SK-N-SH treated with all-trans-retinoic acid at 6 μM for 48 hours (cell line): Measurements from ENCODE around the gene C3orf38.
"Not testable (repeated sequence)": the region's sequence is repeated elsewhere in the genome, so short reads cannot be mapped to it uniquely, and the experiment has no call there.

ENCODE experiments used
- ATAC-seq: fragments of 200-7000 bp; cut with Tn5 transposase; 3 replicates; pipeline ENCODE4 v1.9.1; 2020; ENCODE audit warnings: mild to moderate bottlenecking, moderate library complexity
- ARNTL ChIP-seq: fragments of 450-650 bp; formaldehyde crosslinking; IDR thresholded peaks from 2 replicates; pipeline ENCODE4 v1.5.0; 2020; ENCODE audit warnings: low read depth, mild to moderate bottlenecking, moderate library complexity, borderline replicate concordance
- BACH2 ChIP-seq: fragments of 250-450 bp; sonication (Bioruptor Pico); IDR thresholded peaks from 2 replicates; pipeline ENCODE4 v1.9.0; 2021; ENCODE audit warnings: mild to moderate bottlenecking, borderline replicate concordance
- CSDC2 ChIP-seq: fragments of 250-450 bp; sonication (Bioruptor Pico); IDR thresholded peaks from 2 replicates; pipeline ENCODE4 v1.5.0; 2020; ENCODE audit warnings: mild to moderate bottlenecking, moderate library complexity
- ESRRG ChIP-seq: fragments of 250-450 bp; sonication (Bioruptor Pico); IDR thresholded peaks from 2 replicates; pipeline ENCODE4 v1.6.1; 2021; ENCODE audit warnings: mild to moderate bottlenecking
- GLIS3 ChIP-seq: fragments of 250-450 bp; sonication (Bioruptor Pico); IDR thresholded peaks from 2 replicates; pipeline ENCODE4 v1.5.0; 2020; ENCODE audit warnings: mild to moderate bottlenecking, moderate library complexity
- ISL1 ChIP-seq: fragments of 250-450 bp; sonication (Bioruptor Pico); IDR thresholded peaks from 2 replicates; pipeline ENCODE4 v2.1.2; 2022; ENCODE audit warnings: mild to moderate bottlenecking, moderate library complexity
- OSR1 ChIP-seq: fragments of 250-450 bp; sonication (Bioruptor Pico); IDR thresholded peaks from 2 replicates; pipeline ENCODE4 v1.8.0; 2022; ENCODE audit warnings: moderate library complexity, mild to moderate bottlenecking, inconsistent platforms
- PPARA ChIP-seq: fragments of 250-450 bp; sonication (Bioruptor Pico); IDR thresholded peaks from 2 replicates; pipeline ENCODE4 v1.5.0; 2020; ENCODE audit warnings: mild to moderate bottlenecking, borderline replicate concordance
- RARB ChIP-seq: fragments of 250-450 bp; sonication (Bioruptor Pico); IDR thresholded peaks from 2 replicates; pipeline ENCODE4 v1.8.0; 2021; ENCODE audit warnings: mild to moderate bottlenecking, moderate library complexity
- SNAI2 ChIP-seq: fragments of 250-450 bp; sonication (Bioruptor Pico); IDR thresholded peaks from 2 replicates; pipeline ENCODE4 v1.5.0; 2020; ENCODE audit warnings: mild to moderate bottlenecking, moderate library complexity
- TCF4 ChIP-seq: fragments of 250-450 bp; sonication (Bioruptor Pico); IDR thresholded peaks from 2 replicates; pipeline ENCODE4 v1.8.0; 2021; ENCODE audit warnings: mild to moderate bottlenecking, moderate library complexity, borderline replicate concordance
- TOX ChIP-seq: fragments of 250-450 bp; sonication (Bioruptor Pico); IDR thresholded peaks from 2 replicates; pipeline ENCODE4 v1.8.0; 2021; ENCODE audit warnings: mild to moderate bottlenecking, moderate library complexity, borderline replicate concordance
- ZC3H10 ChIP-seq: fragments of 250-450 bp; sonication (Bioruptor Pico); IDR thresholded peaks from 2 replicates; pipeline ENCODE4 v1.5.1; 2021; ENCODE audit warnings: mild to moderate bottlenecking, moderate library complexity
- ZFP3 ChIP-seq: fragments of 250-450 bp; sonication (Bioruptor Pico); IDR thresholded peaks from 2 replicates; pipeline ENCODE4 v1.5.0; 2020; ENCODE audit warnings: mild to moderate bottlenecking, moderate library complexity
- ZFP30 ChIP-seq: fragments of 450-650 bp; formaldehyde crosslinking; IDR thresholded peaks from 2 replicates; pipeline ENCODE4 v1.5.0; 2022; ENCODE audit warnings: mild to moderate bottlenecking, moderate library complexity
- ZNF565 ChIP-seq: fragments of 450-650 bp; formaldehyde crosslinking; conservative IDR thresholded peaks from 2 replicates; pipeline ENCODE4 v1.5.0; 2020; ENCODE audit warnings: low read depth, mild to moderate bottlenecking, moderate library complexity
- ZNF8 ChIP-seq: fragments of 450-650 bp; formaldehyde crosslinking; IDR thresholded peaks from 2 replicates; pipeline ENCODE4 v1.5.0; 2020; ENCODE audit warnings: mild to moderate bottlenecking, moderate library complexity
- TF ChIP-seq, protein P1 (sequence below): fragments of 250-450 bp; sonication (Bioruptor Pico); IDR thresholded peaks from 2 replicates; pipeline ENCODE4 v1.5.1; 2021; ENCODE audit warnings: mild to moderate bottlenecking, moderate library complexity
- TF ChIP-seq, protein P2 (sequence below): fragments of 250-450 bp; sonication (Bioruptor Pico); IDR thresholded peaks from 2 replicates; pipeline ENCODE4 v1.8.0; 2020; ENCODE audit warnings: mild to moderate bottlenecking, moderate library complexity, borderline replicate concordance
- TF ChIP-seq, protein P3 (sequence below): fragments of 250-450 bp; sonication (Bioruptor Pico); IDR thresholded peaks from 2 replicates; pipeline ENCODE4 v1.5.0; 2020; ENCODE audit warnings: mild to moderate bottlenecking, moderate library complexity
- TF ChIP-seq, protein P4 (sequence below): fragments of 250-450 bp; sonication (Bioruptor Pico); IDR thresholded peaks from 2 replicates; pipeline ENCODE4 v1.8.0; 2021; ENCODE audit warnings: low read depth, mild to moderate bottlenecking, moderate library complexity, borderline replicate concordance
- TF ChIP-seq, protein P5 (sequence below): fragments of 250-450 bp; sonication (Bioruptor Pico); IDR thresholded peaks from 2 replicates; pipeline ENCODE4 v1.5.1; 2020; ENCODE audit warnings: low read depth, mild to moderate bottlenecking, moderate library complexity

C3orf38 gene

DNA sequence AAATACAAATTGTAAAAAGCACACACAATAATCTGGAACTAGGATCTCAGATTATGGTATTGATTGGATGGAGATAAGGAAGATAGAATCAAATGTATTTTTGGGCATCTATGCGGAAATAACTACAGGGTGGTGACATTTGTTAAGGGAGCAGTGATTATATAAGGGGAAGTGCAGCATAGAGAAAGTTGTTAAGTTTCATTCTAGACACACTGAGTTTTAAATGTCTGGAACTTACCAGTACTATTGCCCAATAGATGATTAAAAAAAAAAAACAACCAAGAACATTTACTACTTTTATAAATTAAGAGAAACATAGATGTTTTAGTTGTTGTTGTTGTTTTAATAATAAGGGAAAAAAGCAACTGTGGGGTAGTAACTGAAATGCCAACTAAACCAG, 32.1 kb upstream of the C3orf38 start:
- TF ChIP-seq TCF4 (CRISPR knock-in tag) (no peak), RARB (CRISPR knock-in tag) (no peak), BACH2 (CRISPR knock-in tag) (no peak), ZNF565 (CRISPR knock-in tag) (no peak), PPARA (CRISPR knock-in tag) (no peak), ARNTL (CRISPR knock-in tag) (no peak), GLIS3 (CRISPR knock-in tag) (no peak), ESRRG (no peak), CSDC2 (no peak), OSR1 (no peak), ZC3H10 (CRISPR knock-in tag) (no peak), ISL1 (CRISPR knock-in tag) (no peak), ZFP30 (CRISPR knock-in tag) (no peak), ZFP3 (CRISPR knock-in tag) (no peak), ZNF8 (CRISPR knock-in tag) (no peak)
- TF ChIP-seq, protein P1, sequence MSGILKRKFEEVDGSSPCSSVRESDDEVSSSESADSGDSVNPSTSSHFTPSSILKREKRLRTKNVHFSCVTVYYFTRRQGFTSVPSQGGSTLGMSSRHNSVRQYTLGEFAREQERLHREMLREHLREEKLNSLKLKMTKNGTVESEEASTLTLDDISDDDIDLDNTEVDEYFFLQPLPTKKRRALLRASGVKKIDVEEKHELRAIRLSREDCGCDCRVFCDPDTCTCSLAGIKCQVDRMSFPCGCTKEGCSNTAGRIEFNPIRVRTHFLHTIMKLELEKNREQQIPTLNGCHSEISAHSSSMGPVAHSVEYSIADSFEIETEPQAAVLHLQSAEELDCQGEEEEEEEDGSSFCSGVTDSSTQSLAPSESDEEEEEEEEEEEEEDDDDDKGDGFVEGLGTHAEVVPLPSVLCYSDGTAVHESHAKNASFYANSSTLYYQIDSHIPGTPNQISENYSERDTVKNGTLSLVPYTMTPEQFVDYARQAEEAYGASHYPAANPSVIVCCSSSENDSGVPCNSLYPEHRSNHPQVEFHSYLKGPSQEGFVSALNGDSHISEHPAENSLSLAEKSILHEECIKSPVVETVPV (CRISPR knock-in tag): no peak
- TF ChIP-seq, protein P2, sequence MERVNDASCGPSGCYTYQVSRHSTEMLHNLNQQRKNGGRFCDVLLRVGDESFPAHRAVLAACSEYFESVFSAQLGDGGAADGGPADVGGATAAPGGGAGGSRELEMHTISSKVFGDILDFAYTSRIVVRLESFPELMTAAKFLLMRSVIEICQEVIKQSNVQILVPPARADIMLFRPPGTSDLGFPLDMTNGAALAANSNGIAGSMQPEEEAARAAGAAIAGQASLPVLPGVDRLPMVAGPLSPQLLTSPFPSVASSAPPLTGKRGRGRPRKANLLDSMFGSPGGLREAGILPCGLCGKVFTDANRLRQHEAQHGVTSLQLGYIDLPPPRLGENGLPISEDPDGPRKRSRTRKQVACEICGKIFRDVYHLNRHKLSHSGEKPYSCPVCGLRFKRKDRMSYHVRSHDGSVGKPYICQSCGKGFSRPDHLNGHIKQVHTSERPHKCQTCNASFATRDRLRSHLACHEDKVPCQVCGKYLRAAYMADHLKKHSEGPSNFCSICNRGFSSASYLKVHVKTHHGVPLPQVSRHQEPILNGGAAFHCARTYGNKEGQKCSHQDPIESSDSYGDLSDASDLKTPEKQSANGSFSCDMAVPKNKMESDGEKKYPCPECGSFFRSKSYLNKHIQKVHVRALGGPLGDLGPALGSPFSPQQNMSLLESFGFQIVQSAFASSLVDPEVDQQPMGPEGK (CRISPR knock-in tag): no peak
- TF ChIP-seq, protein P3, sequence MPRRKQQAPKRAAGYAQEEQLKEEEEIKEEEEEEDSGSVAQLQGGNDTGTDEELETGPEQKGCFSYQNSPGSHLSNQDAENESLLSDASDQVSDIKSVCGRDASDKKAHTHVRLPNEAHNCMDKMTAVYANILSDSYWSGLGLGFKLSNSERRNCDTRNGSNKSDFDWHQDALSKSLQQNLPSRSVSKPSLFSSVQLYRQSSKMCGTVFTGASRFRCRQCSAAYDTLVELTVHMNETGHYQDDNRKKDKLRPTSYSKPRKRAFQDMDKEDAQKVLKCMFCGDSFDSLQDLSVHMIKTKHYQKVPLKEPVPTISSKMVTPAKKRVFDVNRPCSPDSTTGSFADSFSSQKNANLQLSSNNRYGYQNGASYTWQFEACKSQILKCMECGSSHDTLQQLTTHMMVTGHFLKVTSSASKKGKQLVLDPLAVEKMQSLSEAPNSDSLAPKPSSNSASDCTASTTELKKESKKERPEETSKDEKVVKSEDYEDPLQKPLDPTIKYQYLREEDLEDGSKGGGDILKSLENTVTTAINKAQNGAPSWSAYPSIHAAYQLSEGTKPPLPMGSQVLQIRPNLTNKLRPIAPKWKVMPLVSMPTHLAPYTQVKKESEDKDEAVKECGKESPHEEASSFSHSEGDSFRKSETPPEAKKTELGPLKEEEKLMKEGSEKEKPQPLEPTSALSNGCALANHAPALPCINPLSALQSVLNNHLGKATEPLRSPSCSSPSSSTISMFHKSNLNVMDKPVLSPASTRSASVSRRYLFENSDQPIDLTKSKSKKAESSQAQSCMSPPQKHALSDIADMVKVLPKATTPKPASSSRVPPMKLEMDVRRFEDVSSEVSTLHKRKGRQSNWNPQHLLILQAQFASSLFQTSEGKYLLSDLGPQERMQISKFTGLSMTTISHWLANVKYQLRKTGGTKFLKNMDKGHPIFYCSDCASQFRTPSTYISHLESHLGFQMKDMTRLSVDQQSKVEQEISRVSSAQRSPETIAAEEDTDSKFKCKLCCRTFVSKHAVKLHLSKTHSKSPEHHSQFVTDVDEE (CRISPR knock-in tag): no peak
- TF ChIP-seq, protein P4, sequence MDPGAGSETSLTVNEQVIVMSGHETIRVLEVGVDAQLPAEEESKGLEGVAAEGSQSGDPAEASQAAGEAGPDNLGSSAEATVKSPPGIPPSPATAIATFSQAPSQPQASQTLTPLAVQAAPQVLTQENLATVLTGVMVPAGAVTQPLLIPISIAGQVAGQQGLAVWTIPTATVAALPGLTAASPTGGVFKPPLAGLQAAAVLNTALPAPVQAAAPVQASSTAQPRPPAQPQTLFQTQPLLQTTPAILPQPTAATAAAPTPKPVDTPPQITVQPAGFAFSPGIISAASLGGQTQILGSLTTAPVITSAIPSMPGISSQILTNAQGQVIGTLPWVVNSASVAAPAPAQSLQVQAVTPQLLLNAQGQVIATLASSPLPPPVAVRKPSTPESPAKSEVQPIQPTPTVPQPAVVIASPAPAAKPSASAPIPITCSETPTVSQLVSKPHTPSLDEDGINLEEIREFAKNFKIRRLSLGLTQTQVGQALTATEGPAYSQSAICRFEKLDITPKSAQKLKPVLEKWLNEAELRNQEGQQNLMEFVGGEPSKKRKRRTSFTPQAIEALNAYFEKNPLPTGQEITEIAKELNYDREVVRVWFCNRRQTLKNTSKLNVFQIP: no peak
- TF ChIP-seq, protein P5, sequence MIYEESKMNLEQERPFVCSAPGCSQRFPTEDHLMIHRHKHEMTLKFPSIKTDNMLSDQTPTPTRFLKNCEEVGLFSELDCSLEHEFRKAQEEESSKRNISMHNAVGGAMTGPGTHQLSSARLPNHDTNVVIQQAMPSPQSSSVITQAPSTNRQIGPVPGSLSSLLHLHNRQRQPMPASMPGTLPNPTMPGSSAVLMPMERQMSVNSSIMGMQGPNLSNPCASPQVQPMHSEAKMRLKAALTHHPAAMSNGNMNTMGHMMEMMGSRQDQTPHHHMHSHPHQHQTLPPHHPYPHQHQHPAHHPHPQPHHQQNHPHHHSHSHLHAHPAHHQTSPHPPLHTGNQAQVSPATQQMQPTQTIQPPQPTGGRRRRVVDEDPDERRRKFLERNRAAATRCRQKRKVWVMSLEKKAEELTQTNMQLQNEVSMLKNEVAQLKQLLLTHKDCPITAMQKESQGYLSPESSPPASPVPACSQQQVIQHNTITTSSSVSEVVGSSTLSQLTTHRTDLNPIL (CRISPR knock-in tag): no peak
- ATAC-seq: no peak

DNA sequence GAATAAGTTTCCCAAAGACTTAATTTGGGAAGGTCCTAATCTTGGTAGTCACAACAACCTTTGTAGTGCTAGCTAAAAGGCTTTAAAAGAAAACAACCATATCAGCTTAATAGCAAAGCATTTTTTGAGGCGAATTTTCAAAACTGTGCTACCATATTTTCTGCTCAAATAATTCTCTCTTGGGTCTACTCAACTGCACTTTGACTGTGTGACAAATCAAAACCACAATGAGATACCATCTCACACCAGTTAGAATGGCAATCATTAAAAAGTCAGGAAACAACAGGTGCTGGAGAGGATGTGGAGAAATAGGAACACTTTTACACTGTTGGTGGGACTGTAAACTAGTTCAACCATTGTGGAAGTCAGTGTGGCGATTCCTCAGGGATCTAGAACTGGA, 31.2 kb upstream of the C3orf38 start:
- not testable (repeated sequence) for ATAC-seq

DNA sequence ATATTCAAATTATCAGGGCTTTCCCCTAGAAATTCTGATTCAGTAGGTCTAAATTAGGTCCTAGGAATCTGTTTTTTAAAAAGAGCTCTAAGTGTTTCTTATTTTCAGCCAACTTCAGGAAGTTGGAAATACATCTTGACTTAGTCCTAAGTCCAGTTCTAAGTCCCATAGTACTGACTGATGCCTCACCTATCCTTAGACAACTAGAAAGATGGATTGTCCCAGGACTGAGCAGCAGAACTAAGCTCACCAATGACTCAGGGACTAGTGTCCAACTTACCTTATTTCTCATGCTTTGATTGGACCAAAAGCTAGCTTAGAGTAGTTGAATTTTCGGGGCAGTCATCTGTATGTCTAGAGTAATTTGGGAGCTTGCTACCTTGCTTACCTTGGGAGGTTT, 26.2 kb upstream of the C3orf38 start:
- TF ChIP-seq GLIS3 (CRISPR knock-in tag) (no peak), SNAI2 (CRISPR knock-in tag) (no peak), ZFP3 (CRISPR knock-in tag) (no peak), TCF4 (CRISPR knock-in tag) (no peak), TOX (CRISPR knock-in tag) (no peak), ESRRG (no peak), ZC3H10 (CRISPR knock-in tag) (no peak)
- no peak for ATAC-seq
